GM21825 (cell line): ENCODE measurements around the gene ACSS2.

ENCODE experiments used
- ATAC-seq: cut with Tn5 transposase; IDR thresholded peaks from one replicate; pipeline ENCODE4 v1.9.1; 2021; ENCODE audit warnings: mild to moderate bottlenecking, moderate library complexity; ENCODE audit not compliant: unreplicated experiment

ACSS2 gene

DNA sequence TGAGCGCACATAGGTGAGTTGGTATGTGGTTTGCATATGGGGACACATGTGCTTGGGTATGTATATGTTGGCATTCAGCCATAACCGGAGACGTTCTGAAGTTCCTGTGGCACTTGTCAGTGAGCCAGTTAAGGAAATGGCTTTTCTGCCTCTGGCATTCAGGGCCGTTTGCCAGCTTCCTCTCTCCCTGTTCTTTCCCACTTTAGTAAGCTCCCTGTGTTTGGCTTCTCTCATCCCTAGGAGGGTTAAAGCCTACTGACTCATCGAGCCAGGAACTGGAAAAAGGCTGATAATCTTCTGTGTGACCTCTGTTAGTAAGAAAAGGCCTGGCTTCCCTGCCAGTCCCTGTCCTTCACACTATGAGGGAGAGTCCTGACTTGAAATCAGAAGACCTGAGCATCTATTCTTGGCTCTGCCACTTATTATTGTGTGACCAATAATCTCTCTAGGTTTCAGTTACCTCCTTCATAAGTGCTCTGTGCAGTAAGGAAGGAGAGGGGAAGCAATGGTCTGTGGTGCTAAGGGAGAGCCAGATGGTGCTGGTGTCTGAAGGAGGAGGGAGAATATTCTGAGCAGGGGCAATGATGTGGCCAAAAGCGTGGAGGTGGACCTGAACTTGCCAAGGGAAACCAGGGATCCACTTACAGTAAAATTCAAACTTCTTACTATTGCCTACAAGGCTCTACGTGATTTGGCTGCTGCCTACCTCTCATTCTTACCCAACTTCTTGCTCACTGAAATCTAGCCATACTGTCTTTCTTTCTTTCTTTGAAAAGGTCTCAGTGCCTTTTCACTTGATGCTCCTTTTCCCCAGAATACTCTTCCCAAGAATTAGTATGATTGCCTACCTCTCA, 31.4 kb downstream of the ACSS2 start:
- ATAC-seq: no peak

DNA sequence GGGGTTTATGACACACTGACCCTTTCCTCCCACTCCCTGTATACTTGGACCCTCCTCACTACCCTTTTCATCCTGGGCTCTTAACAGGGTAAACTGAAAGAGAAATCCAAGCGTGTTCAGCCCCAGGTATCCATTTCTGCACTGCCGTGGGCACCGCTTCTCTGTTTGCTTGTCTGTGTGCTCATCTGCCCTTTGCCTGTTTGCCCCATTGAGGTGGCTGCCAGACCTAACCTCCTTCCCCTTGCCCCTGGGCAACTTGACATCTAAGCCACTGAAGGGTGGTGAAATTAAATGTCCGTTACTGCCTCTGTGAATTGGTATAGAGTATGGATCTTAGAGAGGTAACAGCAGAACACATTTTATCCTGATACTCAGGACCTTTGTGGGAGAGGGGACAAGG, 38.7 kb downstream of the ACSS2 start:
- ATAC-seq: no peak

- no peak for ATAC-seq
Measured at GRCh38 chr20:34915749-34916455, 39.5 kb downstream of the ACSS2 start.

- no peak for ATAC-seq
Measured at GRCh38 chr20:34916774-34917354, 40.5 kb downstream of the ACSS2 start.

GRCh38 chr20:34920055-34920454, 43.6 kb downstream of the ACSS2 start:
- no peak for ATAC-seq

DNA sequence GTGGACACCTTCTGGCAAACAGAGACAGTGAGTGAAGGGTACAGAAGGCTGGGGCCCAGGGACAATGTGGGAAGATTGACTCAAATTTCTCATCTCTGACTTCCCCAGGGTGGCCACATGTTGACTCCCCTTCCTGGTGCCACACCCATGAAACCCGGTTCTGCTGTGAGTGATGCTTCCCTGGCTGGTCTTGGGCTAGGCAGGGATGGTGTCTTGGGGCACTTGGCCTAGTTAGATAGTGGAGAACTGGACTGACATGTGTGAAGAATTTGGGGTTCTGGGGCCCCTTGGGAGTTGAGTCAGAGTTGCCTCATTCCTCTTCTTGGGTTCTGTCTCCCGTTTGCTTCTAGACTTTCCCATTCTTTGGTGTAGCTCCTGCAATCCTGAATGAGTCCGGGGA, 45.0 kb downstream of the ACSS2 start:
- no peak for ATAC-seq

DNA sequence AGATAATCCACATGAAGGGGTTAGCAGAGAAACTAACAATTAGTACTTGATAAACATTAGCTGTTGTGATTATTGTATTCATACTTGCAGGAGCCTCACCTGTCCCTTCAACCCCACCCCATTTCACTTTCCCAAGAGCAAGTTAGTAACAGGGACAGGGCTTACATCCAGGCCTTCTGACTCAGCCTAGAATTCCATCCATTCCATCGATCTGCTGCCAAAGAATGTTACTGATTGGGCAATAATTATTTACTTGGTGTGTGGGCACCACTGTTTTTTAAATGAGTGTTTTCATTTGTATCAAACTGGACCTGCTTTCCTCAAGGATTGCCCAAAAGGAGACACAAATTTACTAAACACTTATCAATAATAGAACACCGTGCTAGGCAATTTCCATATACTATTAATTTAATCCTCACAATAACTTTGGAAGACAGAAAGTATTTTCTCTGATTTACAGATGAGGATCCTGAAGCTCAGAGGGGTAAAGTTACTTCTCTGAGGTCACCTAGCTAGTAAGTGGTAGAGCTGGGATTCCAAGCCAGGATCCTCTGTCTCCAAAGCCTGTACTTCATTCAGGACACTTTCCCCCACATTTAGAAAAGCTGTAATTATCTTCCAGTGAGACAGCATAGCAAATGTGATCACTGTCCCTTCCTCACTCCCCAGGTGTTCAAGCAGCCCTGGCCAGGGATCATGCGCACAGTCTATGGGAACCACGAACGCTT, 46.4 kb downstream of the ACSS2 start:
- no peak for ATAC-seq

DNA sequence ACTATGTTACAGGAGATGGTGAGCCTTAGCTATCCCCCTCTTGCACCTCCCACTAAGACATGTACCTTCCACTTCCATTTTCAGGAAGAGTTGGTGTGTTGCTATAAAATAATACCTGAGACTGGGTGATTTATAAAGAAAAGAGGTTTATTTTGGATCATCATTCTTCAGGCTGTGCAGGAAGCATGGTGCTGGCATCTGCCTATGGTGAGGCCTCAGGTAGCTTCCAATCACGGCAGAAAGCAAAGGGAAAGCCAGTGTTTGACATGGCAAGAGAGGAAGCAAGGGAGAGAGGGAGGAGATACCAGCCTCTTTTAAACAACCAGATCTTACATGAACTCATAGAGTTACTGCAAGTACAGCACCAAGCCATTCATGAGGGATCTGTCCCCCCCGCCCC, 47.0 kb downstream of the ACSS2 start:
- ATAC-seq: no peak

DNA sequence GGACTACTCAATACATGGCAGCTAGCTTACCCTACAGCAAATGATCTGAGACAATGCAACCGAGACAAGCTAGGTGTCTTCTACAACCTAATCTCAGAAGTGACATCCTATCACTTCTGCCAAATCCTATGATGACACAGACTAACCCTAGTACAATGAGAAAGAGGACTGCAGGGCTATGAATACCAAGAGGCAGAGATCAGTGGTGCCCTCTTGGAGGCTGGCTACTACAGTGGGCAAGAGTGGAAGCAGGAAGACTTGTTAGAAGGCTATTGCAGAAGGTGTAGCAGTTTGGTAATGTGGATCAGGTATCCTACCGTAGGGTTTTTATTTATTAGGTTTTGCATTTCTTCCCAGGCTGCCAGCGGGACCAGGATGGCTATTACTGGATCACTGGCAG, 48.9 kb downstream of the ACSS2 start:
- ATAC-seq: no peak

GRCh38 chr20:34925981-34926380, 49.6 kb downstream of the ACSS2 start:
- ATAC-seq: no peak

DNA sequence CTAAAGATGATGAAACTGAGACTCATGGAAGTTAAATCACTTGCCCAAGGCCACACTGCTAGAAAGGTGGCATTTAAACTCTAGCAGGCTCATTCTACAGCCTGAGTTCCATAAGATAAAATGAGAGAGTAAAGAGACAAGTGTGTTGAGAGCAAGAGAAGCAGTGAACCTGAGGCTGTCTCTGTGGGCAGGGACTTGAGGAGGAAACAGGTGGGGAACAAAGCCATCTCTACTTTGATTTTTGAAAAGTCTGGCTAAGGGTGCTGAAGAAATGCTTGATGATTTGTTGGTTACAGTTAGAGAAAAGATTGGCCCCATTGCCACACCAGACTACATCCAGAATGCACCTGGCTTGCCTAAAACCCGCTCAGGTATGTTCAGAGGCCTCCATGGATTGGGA, 50.2 kb downstream of the ACSS2 start:
- no peak for ATAC-seq

- no peak for ATAC-seq
Measured at GRCh38 chr20:34927736-34928135, 51.3 kb downstream of the ACSS2 start.

GRCh38 chr20:34928411-34928810, 52.0 kb downstream of the ACSS2 start:
- no peak for ATAC-seq

DNA sequence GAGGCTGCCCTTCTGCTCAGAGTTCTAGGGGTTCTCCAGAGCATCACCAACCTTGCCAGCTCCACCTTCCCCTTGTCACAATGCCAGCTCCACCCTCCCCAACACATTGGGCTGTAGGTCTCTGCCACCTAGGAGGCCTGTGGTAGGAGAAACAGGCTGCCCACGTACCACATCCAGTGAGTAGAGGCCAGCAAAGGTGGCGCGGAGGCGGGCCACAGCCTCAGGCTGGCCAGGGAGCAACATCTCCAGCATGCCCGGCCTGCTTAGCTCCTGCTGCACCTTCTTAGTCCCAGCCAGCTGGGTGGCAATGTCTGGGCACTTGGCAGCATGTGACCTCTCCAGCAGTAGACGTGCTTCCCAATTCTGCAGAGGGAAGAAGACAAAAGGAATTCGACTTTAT, 55.4 kb downstream of the ACSS2 start:
- ATAC-seq: no peak

GRCh38 chr20:34938466-34939163, 62.2 kb downstream of the ACSS2 start:
- no peak for ATAC-seq

DNA sequence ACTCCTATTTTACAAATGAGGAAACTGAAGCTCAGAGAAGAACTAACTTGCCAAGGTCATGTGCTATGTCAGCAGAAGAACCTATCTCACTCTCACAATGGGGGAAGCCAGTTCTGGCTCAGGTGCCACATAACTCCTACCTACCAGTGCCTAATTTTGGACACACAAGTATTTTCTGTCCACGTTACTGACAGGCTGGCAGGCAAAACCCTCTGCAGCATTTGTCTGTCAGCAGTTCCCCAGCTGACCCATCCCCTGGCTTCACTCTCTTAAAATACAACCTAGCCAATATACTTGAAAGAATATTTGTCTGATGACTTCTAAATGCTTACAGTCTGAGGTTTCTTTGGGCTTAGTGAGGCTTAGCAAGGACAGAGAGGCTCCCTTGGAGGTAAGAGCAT, 63.7 kb downstream of the ACSS2 start:
- no peak for ATAC-seq

GRCh38 chr20:34941226-34941625, 64.8 kb downstream of the ACSS2 start:
- ATAC-seq: no peak

DNA sequence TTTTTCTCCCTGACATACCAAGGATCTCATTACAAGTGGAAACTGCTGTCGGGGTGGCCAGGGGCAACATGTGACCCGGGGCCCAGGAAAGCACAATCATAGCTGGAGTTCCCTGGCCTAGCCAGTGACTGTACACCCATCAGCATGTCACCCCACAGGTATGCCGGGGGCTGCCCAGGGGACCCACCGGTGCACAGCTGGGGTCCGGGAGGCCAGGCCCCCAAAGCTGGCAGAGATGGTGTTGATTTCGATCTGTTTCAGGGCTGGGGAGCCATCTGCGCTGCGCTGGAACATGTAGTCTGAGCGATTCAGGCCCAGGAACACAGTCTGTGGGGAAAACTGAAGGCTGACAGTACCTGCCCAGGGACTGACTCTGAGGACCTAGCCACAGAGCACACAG, 65.9 kb downstream of the ACSS2 start:
- ATAC-seq: no peak

DNA sequence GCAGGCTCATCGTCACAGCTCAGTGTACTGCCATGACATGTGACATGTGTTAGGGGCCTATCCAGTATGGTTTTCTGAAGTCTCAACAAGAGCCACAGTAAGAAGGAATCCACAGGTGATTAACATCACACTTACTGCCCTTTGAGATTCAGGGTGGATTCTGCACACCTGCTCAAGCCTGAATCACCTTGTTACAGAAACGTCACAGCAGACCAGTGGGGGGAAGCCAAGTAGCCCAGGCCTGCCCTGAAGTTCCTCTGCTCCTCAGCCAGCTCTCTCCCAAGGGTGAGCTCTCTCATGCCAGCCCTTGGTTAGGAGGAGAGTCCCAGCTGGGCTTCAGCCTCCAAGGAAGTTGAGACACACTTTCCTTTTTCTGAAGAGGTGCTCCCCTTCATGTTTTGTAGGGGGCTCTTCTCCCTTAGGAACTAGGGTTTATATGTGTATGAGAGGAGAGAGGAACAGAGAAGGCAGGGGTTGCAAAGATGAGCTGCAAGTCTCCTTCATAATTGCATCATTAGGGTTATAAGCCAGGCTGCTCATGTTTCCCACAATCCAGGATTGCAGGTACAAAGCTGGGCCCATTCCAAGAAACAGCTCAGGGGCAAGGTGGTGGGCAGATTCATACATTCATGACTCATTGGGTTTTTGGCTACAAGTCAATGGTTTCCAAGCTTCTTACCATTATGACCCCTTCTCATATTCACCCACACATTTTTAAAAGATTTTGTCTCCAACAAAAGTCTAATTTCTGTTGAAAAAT, 67.6 kb downstream of the ACSS2 start:
- ATAC-seq: no peak
